C4-2B (cell line): ENCODE data around the gene CD200R1.

Source experiments
- CTCF ChIP-seq: fragments of 450-650 bp; conservative IDR thresholded peaks from 2 replicates; pipeline ENCODE4 v1.5.1; 2017; ENCODE audit warnings: mild to moderate bottlenecking
- ZFX ChIP-seq: fragments of 450-650 bp; IDR thresholded peaks from 2 replicates; pipeline ENCODE4 v1.6.1; 2017

GRCh38 chr3:112948346-112948838 is 26.5 kb downstream of the CD200R1 start:
- no peak for TF ChIP-seq CTCF
- TF ChIP-seq ZFX = no peak
